HG03135 (cell line): Measurements from ENCODE around the gene ATP1A4.

ENCODE experiments used
- ATAC-seq: cut with Tn5 transposase; IDR thresholded peaks from one replicate; pipeline ENCODE4 v1.9.1; 2021; ENCODE audit warnings: mild to moderate bottlenecking, moderate library complexity; ENCODE audit not compliant: unreplicated experiment

The ATP1A4 gene

DNA sequence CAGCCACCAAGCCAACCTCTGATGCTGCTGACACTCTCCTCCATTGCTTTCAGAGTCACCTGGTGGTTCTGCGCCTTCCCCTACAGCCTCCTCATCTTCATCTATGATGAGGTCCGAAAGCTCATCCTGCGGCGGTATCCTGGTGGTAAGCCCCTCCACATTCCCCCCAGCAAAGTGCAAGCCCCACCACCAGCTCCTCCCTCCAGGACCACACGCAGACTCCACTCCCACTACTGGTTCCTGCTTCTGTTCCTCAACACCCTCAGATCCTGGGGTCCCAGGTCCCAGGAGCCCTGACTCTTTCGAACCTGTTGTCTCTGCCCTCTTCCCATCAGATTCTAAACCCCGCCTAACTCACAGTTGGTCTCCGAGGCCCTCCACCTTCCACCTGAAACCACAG lies 11.6 kb upstream of the ATP1A4 start:
- no peak for ATAC-seq

DNA sequence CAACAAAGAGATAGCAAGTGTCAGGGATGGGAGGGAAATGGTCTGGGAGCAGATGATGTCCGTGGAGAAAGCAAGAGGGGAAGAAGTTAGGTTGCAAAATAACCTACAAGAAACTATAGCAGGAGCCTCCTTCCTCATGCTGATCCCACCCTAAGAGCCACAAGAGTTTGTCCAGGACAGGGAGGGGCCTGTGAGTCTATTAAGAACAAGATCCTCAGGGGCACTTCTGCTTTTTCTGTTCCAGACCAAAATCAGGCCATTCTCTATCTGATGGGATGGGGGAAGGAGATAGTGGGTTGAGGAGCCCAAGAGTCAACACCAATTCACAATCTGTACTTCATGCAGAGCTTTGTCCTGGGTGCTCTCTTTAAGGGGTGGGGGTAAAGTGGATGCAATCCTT lies 7.7 kb upstream of the ATP1A4 start:
- ATAC-seq: no peak

DNA sequence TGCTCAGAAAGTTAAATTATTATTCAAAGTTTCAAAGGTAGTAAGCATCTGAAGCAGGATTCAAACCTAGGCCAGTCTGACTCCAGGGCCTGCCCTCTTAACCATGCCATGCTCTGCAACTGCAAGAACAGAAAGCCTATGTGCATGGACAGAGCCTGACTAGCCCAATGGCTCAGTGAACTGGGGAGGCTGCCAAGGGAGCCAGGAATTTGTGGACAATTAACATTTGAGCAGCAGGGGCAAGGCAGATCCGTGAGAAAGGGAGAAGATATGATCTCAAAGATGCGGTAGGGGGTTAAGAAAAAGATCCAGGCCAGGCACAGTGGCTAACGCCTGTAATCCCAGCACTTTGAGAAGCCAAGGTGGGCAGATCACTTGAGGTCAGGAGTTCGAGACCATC lies 6.5 kb upstream of the ATP1A4 start:
- no peak for ATAC-seq

DNA sequence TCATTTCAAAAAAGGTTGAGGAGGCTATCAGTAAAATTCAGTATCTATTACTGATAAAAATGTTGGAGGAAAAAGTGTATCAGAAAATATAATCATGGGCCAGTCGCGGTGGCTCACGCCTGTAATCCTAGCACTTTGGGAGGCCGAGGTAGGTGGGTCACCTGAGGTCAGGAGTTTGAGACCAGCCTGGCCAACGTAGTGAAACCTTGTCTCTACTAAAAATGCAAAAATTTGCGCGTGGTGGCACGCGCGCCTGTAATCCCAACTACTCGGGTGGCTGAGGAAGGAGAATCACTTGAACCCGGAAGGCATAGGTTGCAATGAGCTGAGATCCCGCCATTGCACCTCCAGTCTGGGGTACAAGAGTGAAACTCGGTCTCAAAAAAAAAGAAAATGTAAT lies 5.3 kb upstream of the ATP1A4 start:
- no peak for ATAC-seq

DNA sequence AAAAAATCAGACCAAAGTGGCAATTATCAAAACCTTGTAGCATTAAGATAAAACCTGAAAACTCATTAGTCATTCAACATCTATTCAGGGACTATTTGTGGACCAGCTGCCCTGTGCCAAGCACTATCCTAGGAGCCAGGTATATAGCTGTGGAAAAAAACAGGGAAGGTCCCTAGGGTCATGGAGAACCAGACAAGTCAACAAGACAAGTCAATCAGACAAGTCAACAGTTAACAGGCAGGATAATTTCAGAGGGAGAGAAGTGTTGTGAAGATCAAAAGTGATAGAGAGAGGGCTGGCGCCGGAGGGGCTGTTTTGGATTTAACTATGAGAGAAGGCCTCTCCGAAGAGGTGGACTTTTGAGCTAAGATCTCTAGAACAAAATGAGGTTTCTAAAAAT lies 3.3 kb upstream of the ATP1A4 start:
- no peak for ATAC-seq

DNA sequence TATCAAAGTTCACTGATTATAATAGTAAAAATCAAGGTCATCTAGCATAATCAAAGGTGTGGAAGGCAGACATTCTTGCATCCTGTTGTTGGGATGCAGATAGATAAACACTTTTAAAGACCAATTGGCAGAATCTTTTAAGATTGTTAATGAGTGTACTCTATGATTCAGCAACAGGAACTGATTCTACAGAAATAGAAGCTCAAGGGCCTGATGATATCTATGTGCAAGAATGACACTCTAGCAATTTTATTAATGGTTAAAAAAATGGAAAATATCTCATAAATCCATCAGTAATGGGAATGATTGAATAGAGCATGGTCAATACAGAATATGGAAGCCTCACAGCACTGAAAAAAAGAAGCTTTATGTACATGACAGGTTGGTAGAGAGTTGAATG lies 2.2 kb upstream of the ATP1A4 start:
- no peak for ATAC-seq

DNA sequence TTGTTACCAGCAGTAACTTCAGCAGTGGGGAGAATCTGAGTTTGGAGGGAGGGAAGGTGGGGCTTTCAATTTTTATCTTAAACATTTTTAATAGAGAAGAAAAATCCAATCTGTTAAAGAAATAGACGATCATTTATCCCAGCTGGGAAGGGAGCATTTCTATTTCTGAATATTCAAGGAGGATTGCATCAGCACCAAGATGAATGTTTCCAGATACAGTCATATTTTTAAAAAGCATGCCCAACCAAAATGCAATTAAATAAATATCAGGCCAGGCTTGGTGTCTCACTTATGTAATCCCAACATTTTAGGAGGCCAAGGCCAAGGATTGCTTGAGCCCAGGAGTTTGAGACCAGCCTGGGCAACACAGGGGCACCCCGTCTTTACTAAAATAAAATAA lies 1.7 kb upstream of the ATP1A4 start:
- no peak for ATAC-seq

DNA sequence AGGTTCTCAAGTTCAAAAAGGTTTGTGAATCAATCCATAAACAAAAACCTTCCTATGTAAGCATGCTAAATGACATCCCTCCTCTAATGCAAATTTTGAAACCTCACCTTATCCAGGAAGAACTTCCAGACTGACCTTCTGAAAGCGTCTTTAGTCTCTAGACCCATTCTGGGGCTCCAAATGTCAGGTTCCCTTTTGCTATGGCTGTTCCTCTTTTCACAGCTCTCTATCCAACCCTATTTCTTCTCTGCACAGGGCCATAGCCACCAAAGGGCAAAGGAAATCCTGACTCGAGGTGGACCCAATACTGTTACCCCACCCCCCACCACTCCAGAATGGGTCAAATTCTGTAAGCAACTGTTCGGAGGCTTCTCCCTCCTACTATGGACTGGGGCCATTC lies 3.4 kb downstream of the ATP1A4 start:
- no peak for ATAC-seq

DNA sequence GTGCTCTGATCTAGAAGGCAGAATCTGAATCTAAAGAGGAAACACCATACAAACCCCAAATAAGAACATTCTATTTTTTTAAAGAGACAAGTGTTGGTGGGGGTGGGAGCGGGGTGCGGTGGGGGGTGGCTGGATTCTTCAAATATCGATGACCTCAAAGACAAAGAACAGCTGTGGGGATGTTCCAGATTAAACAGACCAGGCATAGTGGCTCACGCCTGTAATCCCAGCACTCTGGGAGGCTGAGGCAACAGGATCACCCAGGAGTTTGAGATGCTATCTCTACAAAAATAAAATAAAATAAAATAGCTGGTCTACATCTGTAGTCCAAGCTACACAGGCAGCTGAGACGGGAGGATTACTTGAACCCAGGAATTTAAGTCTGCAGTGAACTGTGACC lies 5.0 kb downstream of the ATP1A4 start:
- ATAC-seq: no peak

DNA sequence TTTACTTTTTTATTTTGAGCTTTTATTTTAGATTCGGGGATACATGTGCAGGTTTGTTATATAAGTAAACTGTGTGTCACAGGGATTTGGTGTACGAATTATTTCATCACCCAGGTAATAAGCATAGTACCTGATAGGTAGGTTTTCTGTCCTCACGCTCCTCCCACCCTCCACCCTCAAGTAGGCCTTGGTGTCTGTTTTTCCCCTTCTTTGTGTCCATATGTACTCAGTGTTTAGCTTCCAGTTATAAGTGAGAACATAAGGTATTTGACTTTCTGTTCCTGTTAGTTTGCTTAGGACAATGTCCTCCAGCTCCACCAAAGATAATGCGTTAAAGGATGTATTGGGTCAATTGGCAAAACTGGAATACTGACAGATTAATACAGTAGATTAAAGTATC lies 5.8 kb downstream of the ATP1A4 start:
- no peak for ATAC-seq

DNA sequence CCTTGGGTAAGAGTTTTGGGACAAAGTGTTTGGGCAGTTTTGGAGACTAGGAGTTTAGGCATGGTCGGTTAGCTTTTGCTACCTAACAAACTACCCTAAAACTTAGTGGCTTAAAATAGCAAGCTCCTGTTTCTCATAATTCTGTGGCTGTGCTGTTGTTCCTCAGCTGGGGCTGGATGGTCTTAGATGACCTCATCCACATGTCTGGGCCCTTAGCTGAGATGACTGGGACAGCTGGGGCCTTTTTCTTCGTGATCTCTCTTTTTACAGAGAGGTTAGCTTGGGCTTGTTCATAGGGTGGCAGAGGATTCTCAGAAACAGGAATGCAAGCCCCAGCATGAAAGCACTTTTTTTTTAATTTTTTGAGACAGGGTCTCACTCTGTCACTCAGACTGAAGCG lies 6.6 kb downstream of the ATP1A4 start:
- no peak for ATAC-seq

DNA sequence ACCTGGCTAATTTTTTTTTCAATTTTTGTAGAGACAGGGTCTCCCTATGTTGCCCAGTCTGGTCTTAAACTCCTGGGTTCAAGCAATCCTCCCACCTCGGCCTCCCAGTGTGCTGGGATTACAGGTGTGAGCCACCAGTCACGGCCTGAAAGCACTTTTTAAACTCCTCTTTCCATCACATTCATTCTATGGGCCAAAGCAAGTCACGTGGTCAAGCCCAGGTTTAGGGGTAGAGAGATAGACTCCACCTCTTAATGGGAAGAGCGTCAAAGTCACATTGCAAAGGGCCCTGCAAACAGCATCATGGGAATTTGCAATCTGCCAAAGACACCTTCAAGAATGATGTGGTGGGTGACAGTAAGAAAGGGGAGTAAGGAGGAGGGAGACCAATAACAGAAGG lies 7.1 kb downstream of the ATP1A4 start:
- no peak for ATAC-seq

DNA sequence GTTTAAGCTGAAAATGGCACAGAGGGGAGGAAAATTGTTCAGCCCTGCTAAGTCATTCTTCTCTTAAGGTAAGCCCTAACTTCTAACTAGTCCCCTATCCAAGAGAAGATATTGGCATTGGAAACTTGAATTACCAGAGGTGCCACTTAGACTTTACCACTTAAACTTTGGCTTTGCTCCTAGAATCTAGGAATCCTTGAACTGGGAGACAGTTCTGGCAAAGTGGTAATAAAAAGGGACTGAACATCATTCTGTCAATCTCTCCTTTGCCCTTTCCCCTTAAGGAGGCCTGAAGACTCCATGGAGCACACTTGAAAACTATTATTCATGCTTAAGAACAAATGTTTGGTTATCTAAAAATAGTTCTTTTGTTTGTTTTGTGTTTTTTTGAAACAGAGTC lies 8.4 kb downstream of the ATP1A4 start:
- ATAC-seq: no peak

DNA sequence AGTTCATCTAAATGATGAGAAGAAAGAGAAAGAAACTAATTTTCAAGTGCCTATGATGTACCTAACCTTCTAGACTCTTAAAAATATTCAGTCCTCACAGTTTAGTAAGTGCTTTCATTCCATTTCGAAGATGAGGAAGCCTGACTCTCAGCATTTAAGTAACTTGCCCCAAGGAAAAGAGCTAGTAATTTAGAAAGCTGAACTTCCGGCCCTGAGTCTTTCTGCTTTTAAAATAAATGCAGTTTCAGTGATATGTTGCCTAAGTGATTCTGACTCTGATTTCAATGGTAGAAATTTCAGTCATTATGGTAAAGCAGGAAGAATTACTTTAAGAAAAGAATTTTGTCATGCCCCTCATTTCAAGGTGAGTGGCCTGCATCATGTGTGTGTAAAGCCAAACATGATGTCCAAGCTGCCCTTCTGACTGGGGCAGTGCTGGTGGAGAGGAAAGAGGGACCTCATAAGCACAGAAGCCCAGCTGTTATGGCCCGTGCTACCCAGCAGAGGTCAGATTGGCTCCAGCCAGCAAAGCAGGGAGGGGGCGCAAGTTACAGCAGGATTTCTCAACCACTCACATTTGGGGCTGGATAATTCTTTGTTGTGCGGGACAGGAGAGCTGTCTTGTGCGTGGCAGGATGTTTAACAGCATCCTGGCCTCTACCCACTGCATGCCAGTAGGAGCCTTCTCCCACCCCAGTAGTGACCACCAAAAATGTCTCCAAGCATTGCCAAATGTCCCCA lies 10.7 kb downstream of the ATP1A4 start:
- ATAC-seq: no peak

DNA sequence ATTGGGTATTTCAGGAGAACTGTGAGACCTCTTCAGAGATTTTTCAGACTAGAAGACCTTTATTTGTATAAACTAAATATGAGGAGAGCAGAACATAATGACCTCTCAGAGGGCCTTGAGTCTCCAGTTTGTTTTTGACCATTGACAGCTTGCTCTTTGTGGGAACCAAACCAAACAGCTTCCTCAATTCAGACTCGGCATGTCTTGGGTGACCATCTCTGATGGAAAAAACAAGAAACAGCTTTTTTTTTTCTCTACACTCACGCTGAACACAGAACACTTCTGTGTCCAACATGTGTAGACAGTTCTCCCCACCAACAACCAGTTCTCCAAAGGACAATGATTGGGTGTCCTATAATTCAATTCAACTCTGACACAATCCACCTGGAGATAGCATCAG lies 11.5 kb downstream of the ATP1A4 start:
- ATAC-seq: no peak

DNA sequence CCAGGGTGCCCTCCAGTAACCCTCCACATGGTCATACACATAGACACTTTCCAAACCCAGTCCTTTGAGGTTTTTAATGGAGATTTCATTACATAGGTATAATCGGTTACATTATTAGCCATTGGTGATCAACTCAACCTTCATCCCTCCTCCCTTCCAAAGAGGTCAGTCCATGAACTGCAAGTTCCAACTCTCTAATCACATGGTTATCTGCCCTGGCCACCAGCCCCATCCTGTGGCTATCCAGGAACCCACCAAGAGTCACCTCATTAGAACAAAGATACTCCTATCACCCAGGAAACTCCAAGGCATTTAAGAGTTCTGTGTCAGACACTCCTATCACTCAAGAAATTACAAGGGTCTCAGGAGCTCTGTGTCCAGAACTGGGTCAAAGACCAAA lies 12.2 kb downstream of the ATP1A4 start:
- ATAC-seq: no peak

DNA sequence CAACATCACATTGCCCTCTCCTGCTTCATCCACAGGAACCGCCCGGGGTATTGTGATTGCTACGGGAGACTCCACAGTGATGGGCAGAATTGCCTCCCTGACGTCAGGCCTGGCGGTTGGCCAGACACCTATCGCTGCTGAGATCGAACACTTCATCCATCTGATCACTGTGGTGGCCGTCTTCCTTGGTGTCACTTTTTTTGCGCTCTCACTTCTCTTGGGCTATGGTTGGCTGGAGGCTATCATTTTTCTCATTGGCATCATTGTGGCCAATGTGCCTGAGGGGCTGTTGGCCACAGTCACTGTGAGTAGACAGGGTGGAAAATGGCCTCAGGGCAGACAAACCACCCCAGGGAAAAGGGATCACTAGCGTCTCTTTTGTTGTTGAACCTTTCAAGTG lies 12.7 kb downstream of the ATP1A4 start:
- ATAC-seq: no peak

DNA sequence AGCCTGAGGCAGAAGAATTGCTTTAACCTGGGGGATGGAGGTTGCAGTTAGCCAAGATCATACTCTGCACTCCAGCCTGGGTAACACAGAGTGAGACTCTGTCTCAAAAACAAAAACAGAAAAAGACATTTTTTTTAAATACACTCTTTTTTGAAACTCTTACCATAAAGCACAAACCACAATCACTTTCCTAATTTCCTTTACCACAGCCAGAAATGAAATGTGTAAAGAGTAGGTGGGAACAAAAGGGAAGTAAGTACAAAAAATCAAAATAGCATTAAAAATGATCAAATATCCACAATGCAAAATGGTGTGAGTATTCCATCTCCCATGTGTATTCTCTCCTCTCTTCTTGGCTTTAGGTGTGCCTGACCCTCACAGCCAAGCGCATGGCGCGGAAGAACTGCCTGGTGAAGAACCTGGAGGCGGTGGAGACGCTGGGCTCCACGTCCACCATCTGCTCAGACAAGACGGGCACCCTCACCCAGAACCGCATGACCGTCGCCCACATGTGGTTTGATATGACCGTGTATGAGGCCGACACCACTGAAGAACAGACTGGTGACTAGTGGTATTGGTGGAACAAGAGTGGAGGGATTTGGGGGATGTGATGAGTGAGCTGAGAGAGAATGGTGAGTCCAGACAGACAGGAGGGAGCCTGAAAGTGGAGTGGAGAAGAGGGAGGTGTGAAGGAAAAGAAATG lies 14.9 kb downstream of the ATP1A4 start:
- ATAC-seq: no peak

DNA sequence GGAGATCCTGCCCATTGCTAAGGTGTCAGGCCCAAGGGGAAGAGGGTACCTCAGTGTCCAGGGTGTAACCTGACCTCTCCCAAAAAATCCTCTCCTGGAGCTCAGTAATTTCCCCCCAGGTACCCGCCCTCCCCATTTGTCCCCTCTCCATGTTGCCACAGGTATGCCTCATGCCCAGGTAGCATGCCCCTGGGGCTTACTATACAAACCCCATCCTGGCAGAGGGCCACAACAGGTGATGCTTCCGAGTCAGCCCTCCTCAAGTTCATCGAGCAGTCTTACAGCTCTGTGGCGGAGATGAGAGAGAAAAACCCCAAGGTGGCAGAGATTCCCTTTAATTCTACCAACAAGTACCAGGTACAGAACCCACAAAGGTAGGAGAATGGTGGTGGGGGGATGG lies 15.7 kb downstream of the ATP1A4 start:
- ATAC-seq: no peak

DNA sequence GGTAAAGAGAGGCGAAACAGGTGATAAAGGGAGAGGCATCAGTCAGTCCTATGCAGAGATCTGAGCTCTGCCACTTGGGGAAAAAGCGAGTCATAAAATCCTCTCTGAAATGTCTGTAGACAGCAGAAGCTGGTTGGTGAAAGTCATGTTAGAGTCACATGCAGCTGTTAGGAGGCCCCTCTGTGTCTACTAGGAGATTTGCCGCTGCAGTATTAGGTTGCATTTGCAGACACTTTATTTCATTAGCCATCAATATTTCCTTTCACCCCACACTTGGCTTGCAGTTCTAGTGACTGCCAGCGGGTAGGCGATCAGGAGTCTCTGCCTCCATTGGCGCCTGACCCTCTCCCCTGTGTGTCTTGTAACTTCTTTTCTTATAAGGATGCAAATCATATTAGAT lies 16.2 kb downstream of the ATP1A4 start:
- ATAC-seq: no peak

DNA sequence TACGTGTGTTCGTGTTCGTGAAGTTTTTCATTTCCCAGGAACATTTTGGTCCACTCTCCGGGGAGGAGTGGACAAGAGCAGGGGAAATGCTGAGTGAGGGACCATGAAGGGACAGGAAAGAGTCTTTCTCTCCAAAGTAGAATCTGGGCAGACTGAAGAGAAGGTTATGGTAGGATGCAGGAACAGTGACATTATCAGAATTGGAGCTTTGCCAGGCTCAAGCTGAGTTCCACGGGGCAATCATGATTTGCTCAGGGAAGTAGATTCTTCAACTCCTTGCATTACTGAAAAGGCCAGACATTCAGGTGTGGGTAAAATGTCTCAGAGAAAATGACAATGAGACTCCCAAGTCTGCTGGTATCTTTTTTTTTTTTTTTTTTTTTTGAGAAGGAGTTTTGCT lies 16.6 kb downstream of the ATP1A4 start:
- no peak for ATAC-seq

DNA sequence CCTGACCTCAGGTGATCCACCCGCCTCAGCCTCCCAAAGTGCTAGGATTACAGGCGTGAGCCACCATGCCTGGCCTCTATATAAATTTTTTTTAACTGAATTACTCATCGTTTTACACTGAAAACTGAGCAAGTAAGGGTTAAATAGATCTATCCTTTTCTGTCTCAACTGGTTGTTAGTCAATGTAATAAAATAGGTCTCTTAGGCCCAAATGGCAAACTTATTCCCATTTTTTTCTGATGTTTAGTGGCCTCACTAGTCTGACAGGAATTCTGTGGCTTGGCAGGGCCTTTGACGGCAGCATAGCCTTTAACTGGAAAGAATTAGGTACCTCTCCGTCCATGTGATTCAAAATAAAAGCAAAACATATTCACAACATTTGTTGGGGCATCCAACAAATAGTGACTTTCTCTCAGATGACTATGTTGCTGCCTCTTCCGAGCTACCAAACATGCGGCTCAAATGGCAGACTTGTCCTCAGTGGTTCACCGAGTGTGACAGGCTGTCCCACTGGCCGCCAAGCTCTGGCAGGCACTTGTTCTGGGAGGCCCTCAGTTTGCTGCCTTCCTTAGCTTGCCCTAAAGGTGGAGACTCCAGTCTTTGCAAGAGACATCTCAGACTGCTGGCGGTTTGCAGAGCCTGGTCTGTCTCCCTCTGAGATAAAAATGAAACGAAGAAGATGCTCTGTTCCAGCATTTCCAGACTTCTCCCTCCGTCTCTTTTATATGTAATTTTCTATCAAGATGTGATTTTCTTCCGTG lies 17.4 kb downstream of the ATP1A4 start:
- no peak for ATAC-seq
